HG03103 (cell line): Measurements from ENCODE around the gene DUSP18.
A peak's percentile ranks its signal among the peaks of the same experiment; 100 is the strongest.
"Not testable (repeated sequence)": the region's sequence is repeated elsewhere in the genome, so short reads cannot be mapped to it uniquely, and the experiment has no call there.

Experiments used
- ATAC-seq: cut with Tn5 transposase; IDR thresholded peaks from one replicate; pipeline ENCODE4 v1.9.1; 2021; ENCODE audit warnings: low read depth; ENCODE audit not compliant: unreplicated experiment

The DUSP18 gene

DNA sequence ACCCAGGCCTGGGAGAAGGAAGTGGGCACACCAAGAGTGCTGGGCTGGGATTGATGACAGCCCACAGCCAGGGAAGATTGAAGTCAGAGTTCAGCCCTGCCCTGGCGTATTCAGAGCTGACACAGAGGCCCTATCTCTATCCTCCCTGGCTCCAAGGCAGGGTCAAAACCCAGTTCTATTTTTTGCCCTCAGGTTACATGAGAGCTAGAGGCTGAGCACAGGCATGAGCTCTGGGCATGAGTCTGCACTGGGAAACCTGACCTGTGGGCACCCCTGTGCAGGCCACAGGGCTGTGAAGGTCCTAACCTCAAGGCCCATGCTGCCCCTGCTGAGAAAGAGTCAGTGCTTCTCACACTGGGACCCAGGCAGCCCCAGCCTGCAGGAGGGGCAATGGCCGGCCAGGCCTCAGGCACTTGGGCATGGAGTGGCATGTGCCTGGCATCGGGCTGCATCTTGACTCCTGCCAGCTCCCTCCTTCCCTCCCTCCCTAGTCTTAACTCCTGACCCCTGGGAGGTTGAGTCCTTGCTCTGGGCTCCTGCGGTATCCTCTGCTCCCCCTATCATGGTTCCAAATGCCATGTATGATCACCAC, 26.7 kb downstream of the DUSP18 start:
- ATAC-seq = no peak

DNA sequence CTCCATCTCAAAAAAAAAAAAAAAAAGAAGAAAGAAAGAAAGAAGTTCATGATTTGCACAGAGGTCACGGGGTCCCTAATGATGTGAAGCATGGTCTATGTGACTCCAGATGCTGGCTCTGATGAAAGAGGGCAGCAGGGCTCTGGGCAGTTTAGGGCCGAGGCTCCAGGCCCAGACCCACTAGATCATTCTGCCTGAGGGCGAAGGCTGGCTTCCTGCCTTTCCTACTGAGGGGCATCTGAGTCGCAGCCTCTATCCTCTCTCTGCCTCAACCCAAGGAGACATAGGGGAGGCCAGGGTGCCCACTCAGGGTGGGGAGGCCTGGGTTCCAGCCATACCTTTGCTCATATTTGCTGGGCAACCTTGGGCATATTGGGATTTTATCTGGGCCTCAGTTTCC, 27.3 kb downstream of the DUSP18 start:
- no peak for ATAC-seq

DNA sequence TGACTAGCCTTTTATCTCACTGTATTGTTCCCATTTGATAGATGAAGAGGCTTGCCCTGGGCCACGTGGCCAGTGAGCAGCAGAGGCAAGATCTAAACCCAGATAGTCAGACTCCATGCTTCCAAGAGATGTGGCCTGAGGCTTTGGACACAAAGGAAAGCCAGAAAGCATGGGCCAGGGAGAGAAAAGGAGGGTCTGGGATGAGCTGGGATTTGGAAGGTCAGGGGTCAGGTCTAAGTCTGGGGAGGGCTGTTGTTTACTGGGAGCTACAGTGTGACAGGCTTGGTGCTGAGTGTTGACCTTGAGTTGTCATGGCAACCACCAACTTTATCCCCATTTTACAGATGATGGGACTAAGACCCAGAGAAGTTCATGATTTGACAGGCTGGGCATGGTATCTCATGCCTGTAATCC, 30.0 kb downstream of the DUSP18 start:
- ATAC-seq = no peak

DNA sequence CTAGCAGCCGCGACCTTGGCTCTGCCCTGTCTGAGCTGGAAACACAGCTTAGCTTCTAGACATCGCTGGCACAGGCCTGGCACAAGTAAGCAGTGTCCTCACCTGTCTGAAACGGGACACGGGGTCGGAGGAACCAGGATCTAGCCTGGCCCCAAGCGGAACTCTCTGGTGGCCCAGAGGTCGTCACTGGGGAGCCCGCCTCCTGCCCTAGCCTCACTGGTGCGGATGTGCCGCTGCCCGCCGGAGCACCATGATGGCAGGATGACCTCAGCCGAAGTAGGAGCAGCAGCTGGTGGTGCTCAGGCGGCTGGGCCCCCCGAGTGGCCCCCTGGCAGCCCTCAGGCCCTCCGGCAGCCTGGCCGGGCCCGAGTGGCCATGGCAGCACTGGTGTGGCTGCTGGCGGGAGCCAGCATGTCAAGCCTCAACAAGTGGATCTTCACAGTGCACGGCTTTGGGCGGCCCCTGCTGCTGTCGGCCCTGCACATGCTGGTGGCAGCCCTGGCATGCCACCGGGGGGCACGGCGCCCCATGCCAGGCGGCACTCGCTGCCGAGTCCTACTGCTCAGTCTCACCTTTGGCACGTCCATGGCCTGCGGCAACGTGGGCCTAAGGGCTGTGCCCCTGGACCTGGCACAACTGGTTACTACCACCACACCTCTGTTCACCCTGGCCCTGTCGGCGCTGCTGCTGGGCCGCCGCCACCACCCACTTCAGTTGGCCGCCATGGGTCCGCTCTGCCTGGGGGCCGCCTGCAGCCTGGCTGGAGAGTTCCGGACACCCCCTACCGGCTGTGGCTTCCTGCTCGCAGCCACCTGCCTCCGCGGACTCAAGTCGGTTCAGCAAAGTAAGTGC, 31.2 kb downstream of the DUSP18 start:
- ATAC-seq = no peak

DNA sequence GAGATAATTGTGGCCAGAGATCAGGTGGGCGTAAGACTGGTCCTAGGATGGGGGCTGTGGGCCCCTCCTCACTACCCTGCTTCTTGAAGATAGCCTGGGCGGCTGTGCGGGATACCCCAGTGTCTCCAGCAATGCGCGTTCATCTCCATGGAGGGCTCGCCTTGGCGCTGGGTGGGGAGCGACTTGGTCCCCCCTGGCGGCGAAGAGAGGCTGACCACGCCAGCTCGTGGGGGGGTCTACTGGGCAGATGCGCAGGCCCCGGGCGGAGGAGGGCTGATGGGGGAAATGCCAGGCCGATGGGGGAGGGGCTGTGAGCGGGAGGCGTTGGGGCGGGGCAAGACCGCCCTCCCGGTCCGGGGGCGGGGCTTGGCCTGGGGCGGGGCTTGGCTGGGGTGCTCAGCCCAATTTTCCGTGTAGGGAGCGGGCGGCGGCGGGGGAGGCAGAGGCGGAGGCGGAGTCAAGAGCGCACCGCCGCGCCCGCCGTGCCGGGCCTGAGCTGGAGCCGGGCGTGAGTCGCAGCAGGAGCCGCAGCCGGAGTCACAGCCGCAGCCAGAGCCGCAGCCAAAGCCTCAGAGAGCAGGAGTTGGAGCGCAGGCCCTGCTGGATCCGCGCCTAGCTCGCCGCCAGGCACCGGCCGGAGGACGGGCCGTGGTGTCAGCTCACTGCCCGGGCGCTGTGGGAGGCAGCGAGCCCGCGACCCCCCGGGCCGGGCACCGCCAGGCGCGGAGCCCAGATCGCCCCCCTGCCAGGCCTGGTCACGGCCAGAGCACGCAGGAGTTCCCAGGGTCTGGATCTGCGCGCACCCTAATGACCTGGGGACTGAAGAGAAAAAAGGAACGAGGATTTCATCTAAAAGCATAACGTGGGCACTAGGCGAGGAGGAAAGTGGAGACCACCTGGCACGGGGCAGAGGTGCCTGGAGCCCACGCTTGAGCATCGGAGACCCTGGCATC, 32.1 kb downstream of the DUSP18 start, which contains the start of gene SLC35E4:
Gene SLC35E4, plus strand, starts transcription at position 509 of the 953 bp plus-strand sequence. CDS start 670 bp downstream, outside the sequence.
- ATAC-seq = peak; percentile 52

DNA sequence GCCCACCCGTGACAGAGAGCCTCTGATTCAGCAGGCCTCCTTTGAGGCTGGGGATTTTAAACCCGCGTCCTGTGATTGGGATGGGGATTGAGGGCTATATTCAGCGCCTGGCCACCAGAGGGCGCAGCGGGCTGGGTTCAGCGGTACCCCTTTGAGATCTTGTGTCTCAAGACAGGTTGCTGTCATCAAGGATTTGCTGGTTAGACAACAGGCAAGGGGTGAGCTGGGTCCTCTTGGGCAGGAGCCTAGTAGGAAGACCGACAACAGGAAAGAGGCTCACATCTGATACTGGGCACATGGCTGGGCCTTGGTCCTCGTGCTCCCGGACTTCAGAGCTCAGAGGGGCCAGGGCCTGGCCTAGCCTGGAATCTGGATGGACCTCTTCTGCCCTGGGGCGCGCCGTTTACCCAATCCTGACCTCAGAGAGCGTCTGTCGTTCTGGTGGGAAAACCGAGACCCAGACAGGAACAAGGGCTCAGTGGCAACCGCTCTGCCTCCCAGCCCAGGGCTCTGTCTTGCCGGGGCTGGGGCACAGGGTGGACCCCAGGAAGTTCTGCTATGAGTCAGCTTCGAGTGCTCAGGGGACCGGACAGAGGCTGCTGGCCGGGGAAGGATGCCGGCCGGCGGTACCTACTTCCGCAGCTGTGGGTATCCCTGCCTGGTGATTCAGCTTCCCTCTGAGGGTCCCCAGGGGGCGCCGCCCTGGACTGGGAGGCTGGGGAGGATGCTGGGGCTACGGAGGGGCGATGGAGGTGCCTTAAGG, 33.0 kb downstream of the DUSP18 start:
- ATAC-seq = peak; percentile 45

DNA sequence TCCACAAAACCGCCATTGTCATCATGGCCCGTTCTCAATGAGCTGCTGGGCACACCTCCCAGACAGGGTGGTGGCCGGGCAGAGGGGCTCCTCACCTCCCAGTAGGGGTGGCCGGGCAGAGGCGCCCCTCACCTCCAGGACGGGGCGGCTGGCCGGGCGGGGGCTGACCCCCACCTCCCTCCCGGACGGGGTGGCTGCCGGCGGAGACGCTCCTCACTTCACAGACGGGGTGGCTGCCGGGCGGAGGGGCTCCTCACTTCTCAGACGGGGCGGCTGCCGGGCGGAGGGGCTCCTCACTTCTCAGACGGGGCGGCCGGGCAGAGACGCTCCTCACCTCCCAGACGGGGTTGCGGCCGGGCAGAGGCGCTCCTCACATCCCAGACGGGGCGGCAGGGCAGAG, 36.2 kb downstream of the DUSP18 start:
- ATAC-seq = not testable (repeated sequence)

DNA sequence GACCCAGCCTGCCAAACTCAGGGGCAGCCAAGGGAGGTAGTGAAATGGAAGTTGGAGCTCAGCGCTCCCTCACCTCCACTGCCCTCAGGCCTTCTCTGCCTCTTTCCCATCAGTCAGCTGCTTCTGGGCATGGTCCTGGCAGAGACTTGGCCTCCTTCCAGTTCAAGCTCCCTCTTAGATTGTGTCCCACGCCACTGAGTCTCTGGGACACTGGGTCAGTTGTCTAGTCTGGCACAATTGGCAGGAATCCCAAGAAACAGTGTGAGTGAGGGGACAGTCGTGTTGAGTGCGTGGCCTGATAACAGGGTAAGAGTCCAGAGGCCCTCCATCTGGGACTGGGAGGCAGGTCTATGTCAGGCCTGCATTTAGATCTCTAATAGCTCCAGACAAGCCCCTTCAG, 39.2 kb downstream of the DUSP18 start:
- no peak for ATAC-seq

DNA sequence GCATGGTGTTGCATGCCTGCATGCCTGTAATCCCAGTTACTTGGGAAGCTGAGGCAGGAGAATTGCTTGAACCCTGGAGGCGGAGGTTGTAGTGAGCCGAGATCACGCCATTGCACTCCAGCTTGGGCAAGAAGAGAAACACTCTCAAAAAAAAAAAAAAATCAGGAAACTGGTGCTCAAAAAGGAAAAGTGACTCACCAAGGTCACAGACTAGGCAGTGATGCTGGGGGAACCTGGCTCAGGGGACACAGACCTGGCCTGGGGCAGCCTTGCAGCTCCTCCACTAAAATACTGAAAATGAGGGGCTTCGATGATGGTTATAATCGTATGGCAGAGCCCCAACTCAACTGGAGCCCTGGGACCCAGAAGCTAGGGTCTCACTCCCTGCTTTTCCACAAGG, 40.2 kb downstream of the DUSP18 start:
- ATAC-seq = no peak

DNA sequence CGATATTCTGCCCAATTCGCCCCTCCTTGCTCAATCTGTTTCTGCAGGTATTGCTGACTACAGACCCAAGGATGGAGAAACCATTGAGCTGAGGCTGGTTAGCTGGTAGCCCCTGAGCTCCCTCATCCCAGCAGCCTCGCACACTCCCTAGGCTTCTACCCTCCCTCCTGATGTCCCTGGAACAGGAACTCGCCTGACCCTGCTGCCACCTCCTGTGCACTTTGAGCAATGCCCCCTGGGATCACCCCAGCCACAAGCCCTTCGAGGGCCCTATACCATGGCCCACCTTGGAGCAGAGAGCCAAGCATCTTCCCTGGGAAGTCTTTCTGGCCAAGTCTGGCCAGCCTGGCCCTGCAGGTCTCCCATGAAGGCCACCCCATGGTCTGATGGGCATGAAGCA, 41.3 kb downstream of the DUSP18 start:
- no peak for ATAC-seq

DNA sequence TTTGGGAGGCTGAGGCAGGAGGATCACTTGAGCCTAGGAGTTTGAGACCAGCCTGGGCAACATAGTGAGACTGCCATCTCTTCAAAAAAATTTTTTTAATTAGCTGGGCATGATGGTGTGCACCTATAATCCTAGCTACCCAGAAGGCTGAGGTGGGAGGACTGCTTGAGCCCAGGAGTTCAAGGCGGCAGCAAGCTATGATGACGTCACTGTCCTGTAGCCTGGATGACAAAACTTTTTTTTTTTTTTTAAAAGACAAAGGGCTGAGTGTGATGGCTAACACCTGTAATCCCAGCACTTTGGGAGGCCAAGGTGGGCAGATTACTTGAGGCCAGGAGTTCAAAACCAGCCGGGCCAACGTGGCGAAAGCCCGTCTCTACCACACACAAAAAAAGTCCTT, 47.8 kb downstream of the DUSP18 start:
- not testable (repeated sequence) for ATAC-seq

DNA sequence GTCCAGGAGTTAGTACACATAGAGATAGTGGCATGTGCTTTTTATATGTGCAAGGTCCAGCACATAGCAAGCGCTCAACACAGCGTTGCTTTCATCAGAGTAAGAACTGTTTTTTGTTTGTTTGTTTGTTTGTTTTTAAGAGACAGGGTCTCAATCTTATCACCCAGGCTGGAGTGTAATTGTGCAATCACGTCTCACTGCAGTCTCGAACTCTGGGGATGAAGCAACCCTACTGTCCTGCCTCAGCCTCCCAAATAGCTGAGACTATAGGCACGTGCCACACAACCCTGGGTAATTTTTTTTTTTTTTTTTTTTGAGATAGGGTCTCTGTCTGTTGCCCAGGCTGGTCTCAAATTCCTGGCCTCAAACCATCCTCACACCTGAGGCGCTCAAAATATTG, 49.9 kb downstream of the DUSP18 start:
- no peak for ATAC-seq

DNA sequence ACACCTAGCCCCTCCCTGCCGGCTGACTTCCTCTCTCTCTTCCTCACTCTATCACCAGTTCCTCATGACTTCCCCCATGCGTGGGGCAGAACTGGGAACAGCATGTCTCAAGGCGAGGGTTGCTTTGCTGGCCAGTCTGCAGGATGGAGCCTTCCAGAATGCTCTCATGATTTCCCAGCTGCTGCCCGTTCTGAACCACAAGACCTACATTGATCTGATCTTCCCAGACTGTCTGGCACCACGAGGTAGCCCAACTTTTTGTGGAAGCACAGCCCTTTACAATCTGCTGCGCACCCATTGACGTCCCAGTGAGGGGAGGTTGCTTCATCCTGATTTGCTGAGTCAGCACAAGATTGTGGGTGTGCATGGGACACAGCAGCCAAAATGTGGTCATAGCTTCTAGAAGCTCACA, 52.1 kb downstream of the DUSP18 start:
- no peak for ATAC-seq

DNA sequence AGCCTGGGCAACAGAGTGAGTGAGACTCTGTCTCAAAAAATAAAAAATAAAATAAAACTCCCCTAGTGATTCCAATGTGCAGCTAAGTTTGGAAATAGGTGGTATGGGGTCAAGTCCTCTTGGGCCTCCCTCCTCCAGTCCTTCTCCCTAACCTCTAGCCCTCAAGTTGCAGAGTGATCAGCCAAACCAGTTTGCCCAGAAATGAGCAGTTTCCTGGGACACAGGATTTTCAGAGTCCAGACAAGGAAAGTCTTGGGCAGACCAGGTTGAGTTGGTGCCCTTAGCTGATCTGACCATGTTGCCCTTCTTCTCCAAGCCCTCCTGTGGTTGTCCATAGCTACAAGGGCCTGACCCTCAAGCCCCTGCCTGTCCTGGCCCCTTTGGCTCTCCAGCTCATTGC, 52.8 kb downstream of the DUSP18 start:
- ATAC-seq = no peak

DNA sequence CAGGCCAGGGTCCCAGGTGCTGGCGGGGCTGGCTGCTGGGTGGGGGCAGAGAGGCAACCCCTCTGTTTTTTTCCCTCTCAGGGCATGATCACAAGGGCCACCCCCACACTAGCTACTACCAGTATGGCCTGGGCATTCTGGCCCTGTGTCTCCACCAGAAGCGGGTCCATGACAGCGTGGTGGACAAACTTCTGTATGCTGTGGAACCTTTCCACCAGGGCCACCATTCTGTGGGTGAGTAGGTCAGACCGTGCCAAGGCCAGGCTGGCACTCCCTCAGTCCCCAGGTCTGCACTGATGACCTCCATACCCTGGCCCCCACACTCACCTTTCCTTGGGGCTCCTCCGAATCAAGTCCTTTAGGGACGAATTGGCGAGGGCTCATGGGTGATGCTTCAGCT, 53.4 kb downstream of the DUSP18 start:
- no peak for ATAC-seq

DNA sequence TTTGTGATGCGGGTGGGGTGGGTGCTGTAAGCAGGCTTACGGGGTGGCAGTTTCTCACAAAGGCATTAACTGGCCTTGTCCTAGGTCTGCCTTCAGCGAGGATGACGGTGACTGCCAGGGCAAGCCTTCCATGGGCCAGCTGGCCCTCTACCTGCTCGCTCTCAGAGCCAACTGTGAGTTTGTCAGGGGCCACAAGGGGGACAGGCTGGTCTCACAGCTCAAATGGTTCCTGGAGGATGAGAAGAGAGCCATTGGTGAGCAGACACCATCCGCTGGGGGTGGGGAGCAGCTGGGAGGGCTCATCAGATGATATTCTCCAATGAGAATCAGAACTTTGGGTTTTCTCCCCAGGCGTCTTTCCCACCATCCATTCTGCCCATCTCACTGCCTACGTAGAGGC, 54.9 kb downstream of the DUSP18 start:
- no peak for ATAC-seq
